H1 (cell line): ENCODE results near the gene PALD1. TPM values are rescaled to one million over a fixed set of nuclear protein-coding genes. Genes with fewer than 3 reads are reported as not detected.

Source experiments
- GTF2F1 ChIP-seq: IDR thresholded peaks from 2 replicates; pipeline ENCODE4 v1.6.1; 2012; ENCODE audit warnings: low read depth, low read length, improper control_type of control experiment, borderline replicate concordance
- polyA plus RNA-seq, 7 experiments: library from polyadenylated mRNA; depleted of rRNA in 3 of 7; stranded (reverse) in 5 of 7; unstranded in 2 of 7; fragments of >200 nt in 5 of 7; fragments of 200-250 nt in 2 of 7; gene quantifications; 1 replicate in 5 of 7; 2 replicates in 1 of 7; 4 replicates in 1 of 7; pipeline versions ENCODE4 v1.2.1 to v1.2.3, GENCODE V29; 2011 to 2013; ENCODE audit warnings: missing spikeins in 2 of 7, mixed read lengths in 2 of 7
- total RNA-seq: library from RNA; stranded (reverse); fragmentation: NEBNext Ultra II Directional; extraction: Animal tissue kit (Norgen Biotek cat#: 25700); gene quantifications from 2 replicates; pipeline ENCODE4 v1.2.1, GENCODE V29; 2021

Gene PALD1
- total and polyA plus RNA-seq, 2 of the 8 experiments (the other 6 are each of a cell fraction or from before 2014, with no cell fraction given), result 13.3 to 32.8 TPM

DNA sequence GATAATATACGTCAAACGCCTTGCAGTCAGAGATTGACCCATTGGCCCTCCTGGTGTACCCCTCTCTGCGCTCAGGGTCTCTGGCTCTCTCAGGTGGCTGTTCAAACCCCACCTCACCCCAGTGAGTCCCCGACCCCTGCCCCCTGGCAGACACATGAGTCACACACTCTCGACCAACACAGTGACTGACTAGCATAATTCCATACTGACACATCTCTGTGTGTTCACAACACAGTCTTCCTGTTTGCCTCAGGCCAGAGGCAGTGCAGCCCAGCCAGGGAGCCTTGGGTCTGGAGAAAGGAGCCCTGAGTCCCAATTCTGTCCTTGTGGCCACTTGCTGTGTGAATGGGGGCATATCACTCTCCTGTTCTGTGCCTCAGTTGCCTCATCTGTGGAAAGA, 40.1 kb downstream of the PALD1 start (continued):
- no peak for TF ChIP-seq GTF2F1
